Aorta (tissue), 5 donors: ENCODE measurements around the gene RASD2. TPM values are rescaled to one million over a fixed set of nuclear protein-coding genes. Genes with fewer than 3 reads are reported as not detected.

Experiments
- ATAC-seq: fragments of 200-7000 bp; cut with Tn5 transposase; one replicate; pipeline ENCODE4 v1.9.1; 2022; ENCODE audit warnings: moderate library complexity; ENCODE audit not compliant: low FRiP score
- DNase-seq, 2 donors: peaks; one replicate each; pipeline ENCODE4 v3.0.0-alpha.2; 2020
- H3K27ac ChIP-seq, 2 donors: one replicate each; pipeline ENCODE4 v1.5.1; 2013; ENCODE audit warnings: low read length in 2 of 2, mild to moderate bottlenecking in 2 of 2, moderate library complexity in 2 of 2, control low read depth in 1 of 2, inconsistent platforms in 1 of 2, low read depth in 1 of 2
- H3K27me3 ChIP-seq, 2 donors: one replicate each; pipeline ENCODE4 v1.6.1; 2013; ENCODE audit warnings: control low read depth in 1 of 2, low read length in 1 of 2, mild to moderate bottlenecking in 1 of 2, moderate library complexity in 1 of 2; ENCODE audit not compliant: insufficient read depth in 2 of 2, control insufficient read depth in 1 of 2
- H3K36me3 ChIP-seq, 2 donors: one replicate each; pipeline ENCODE4 v1.6.1; 2013; ENCODE audit warnings: control low read depth in 1 of 2, low read length in 1 of 2, mild to moderate bottlenecking in 1 of 2; ENCODE audit not compliant: insufficient read depth in 2 of 2, control insufficient read depth in 1 of 2
- H3K4me1 ChIP-seq, 2 donors: one replicate each; pipeline ENCODE4 v1.6.1; 2013; ENCODE audit warnings: low read length in 2 of 2, control low read depth in 1 of 2, mild to moderate bottlenecking in 1 of 2, moderate library complexity in 1 of 2; ENCODE audit not compliant: insufficient read depth in 2 of 2, control insufficient read depth in 1 of 2
- H3K4me3 ChIP-seq, 2 donors: one replicate each; pipeline ENCODE4 v1.5.1; 2013; ENCODE audit warnings: low read length in 2 of 2, control low read depth in 1 of 2, mild to moderate bottlenecking in 1 of 2
- H3K9me3 ChIP-seq: one replicate; pipeline ENCODE4 v1.6.1; 2013; ENCODE audit warnings: mild to moderate bottlenecking, low read length; ENCODE audit not compliant: control insufficient read depth
- WGBS, 2 donors: extraction: QIAGEN DNeasy Blood & Tissue Kit; methylation state at CpG; one replicate each; pipeline ENCODE4 v1.1.7; 2013; 5-methylcytosine and 5-hydroxymethylcytosine counted together
- intact Hi-C, 2 donors: fragments of 100-400 bp; cut with DNase I; formaldehyde crosslinking; loops; one replicate each; pipeline versions ENCODE4 v1.14.2 to v1.15.0; 2022
- polyA plus RNA-seq, 2 donors: library from polyadenylated mRNA; stranded (reverse); fragments of 200-250 nt; gene quantifications; one replicate each; pipeline ENCODE4 v1.2.3, GENCODE V29; 2013
- total RNA-seq, 2 donors: library from RNA; stranded (reverse); fragmentation: NEBNext Ultra II Directional; extraction: Animal tissue kit (Norgen Biotek cat#: 25700); gene quantifications; one replicate each; pipeline ENCODE4 v1.2.1, GENCODE V29; 2021
- donor health status: healthy with polysubstance abuse.
- donor health status: Bipolar disorder and iron deficiency.
- donor health status: DM: no; HTN: no; CAD: no.
- donor health status: DM: no; HTN: no; CAD: no.
- donor health status: DM: yes; HTN: yes; CAD: no.

RASD2 gene
- total and polyA plus RNA-seq, 4 donors = 0.77 to 29.8 (median 7.8) TPM

DNA sequence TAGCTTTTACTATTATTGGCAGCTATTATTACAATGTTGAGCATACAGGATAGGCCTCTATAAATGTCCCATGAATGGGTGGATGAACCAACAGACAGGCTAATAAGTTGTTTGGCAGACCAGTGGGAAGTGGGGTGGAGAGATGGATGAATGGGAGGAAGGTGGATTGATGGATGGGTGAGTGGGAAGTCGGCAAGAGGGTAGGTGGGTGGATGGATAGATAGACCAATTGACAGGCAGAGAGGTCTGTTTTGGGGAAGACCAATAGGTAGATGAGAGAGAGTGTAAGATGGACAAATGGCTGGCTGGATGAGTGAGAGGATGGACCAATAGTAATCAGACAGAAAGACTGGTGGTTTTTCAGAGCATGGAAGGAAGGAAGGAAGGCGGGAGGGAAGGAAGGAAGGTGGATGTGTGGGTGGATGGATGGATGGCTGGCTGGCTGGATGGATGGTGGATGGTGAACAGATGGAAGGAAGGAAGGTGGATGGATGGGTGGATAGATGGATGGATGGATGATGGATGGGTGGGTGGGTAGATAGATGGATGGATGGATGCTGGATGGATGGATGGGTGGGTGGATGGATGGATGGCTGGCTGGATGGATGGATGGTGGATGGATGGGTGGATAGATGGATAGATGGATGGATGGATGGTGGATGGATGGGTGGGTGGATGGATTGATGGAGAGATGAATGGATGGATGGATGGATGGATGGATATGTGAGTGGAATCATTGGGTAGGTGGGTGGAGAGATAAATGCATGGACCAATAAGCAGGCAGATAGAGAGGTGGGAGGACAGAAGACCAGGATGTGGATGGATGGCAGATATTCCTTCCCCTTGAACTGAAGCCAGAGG is 37.4 kb downstream of the RASD2 start:
- 89% methylated on average over 2 of the region's 2 CpGs for WGBS, 2 donors
- H3K9me3 ChIP-seq = no peaks in the 10 kb centered on the region
- no peaks in the 10 kb centered on the region for H3K27me3 ChIP-seq
- H3K27ac ChIP-seq = no peak overlapping the region
- intact Hi-C loops = no loop called here
- ATAC-seq (no peak), DNase-seq (no peak)
- no peaks in the 10 kb centered on the region for H3K4me1 ChIP-seq
- no peaks in the 10 kb centered on the region for H3K36me3 ChIP-seq
- H3K4me3 ChIP-seq = no peak overlapping the region

DNA sequence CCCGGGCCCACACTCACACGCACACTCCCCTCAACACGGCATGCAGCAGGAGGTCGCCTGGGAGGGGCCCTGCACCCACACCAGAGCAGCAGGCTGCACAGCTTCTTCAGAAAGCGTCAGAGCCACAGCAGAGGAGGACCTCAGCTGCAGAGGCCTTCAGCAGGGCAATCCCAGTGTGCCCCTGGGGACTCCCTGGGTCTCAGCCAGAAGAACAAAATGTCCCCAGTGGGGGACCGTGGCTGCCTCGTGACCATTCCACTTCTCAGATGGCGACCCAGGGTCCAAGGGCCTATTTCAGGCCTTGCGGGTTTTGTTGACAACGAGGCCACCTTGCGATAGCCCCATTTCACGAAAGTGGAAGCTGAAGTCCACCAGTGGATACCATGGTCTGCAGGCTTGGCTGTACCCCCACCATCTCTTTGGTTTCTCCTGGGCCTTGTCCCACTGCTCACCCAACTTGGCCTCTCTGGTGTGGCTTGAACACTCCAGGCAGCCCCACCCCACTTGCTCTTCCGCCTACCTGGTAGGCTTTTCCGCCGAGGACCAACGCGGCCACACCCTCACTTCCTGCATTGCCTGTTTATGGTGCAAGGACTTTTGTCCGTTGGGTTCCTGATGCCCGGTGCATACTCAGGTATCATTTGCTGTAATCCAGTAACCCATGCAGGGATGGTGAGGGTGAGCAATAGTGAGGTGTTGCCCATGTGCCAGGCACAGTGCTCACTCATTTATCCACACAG is 38.4 kb downstream of the RASD2 start:
- no peak for ATAC-seq
- H3K36me3 ChIP-seq = no peaks in the 10 kb centered on the region
- H3K27ac ChIP-seq = no peak overlapping the region
- H3K4me3 ChIP-seq = no peak overlapping the region
- intact Hi-C loops = no loop called here
- WGBS, 2 donors = 87 to 92% methylated on average over 19 of the region's 19 CpGs
- DNase-seq = no peak
- H3K9me3 ChIP-seq = no peaks in the 10 kb centered on the region
- H3K27me3 ChIP-seq = no peaks in the 10 kb centered on the region
- H3K4me1 ChIP-seq = no peaks in the 10 kb centered on the region

DNA sequence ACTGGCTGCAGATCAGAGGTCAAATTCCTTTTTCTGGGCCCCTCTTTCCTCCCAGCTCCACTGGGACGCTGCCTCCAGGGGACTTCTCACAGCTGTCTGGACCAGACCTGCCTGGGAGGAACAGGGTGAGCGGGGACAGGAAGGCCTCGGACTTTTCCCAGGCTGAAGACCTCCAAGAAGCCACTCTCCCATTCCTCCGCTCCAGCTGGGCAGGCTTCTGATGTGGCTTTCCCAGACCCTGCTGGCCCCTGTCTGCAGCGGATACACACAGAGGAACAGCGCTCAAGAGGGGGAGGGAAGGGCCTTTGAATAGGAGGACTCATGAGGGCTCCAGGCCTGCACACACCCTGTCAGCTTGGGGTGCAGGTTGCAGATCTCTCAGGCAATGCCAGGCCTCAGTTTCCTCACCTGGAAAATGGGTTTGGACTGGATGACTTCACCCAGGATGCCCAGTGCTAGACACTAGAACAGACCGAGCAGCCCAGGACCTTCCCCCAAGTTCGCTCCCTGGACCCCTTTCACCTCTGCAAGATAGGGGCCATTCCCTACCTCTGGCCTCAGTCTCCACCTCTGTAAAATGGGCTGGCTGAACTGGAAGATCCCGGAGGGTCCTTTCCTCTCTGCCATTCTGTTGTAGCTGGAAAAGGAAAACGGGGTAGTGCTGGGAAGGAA is 39.9 kb downstream of the RASD2 start:
- H3K9me3 ChIP-seq = no peaks in the 10 kb centered on the region
- no peaks in the 10 kb centered on the region for H3K36me3 ChIP-seq
- H3K4me1 ChIP-seq = no peaks in the 10 kb centered on the region
- no peak for ATAC-seq
- no peak overlapping the region for H3K27ac ChIP-seq
- H3K27me3 ChIP-seq = no peaks in the 10 kb centered on the region
- 90 to 93% methylated on average over 9 to 10 of the region's 10 CpGs for WGBS, 2 donors
- DNase-seq = no peak
- no peak overlapping the region for H3K4me3 ChIP-seq
- intact Hi-C loops = no loop called here

DNA sequence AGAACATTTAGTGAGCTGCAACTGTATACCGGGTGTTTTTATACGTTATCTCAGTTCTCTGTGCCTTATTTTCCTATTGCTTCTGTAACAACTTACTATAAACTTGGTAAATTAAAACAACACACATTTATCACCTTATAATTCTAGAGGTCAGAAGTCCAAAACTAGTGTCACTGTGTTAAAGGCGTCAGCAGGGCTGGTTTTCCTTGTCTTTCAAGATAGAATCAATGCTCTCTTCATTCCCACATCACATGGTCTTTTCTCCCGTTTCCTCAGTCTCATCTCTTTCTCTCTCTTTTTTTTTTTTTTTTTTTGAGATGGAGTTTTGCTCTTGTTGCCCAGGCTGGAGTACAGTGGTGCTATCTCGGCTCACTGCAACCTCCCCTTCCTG is 40.4 kb downstream of the RASD2 start:
- no peak overlapping the region for H3K4me3 ChIP-seq
- H3K9me3 ChIP-seq = no peaks in the 10 kb centered on the region
- H3K36me3 ChIP-seq = no peaks in the 10 kb centered on the region
- intact Hi-C loops = no loop called here
- no peaks in the 10 kb centered on the region for H3K27me3 ChIP-seq
- WGBS, 2 donors = 89 to 98% methylated on average over 5 of the region's 5 CpGs
- no peak for ATAC-seq
- H3K4me1 ChIP-seq = no peaks in the 10 kb centered on the region
- no peak for DNase-seq
- H3K27ac ChIP-seq = no peak overlapping the region

DNA sequence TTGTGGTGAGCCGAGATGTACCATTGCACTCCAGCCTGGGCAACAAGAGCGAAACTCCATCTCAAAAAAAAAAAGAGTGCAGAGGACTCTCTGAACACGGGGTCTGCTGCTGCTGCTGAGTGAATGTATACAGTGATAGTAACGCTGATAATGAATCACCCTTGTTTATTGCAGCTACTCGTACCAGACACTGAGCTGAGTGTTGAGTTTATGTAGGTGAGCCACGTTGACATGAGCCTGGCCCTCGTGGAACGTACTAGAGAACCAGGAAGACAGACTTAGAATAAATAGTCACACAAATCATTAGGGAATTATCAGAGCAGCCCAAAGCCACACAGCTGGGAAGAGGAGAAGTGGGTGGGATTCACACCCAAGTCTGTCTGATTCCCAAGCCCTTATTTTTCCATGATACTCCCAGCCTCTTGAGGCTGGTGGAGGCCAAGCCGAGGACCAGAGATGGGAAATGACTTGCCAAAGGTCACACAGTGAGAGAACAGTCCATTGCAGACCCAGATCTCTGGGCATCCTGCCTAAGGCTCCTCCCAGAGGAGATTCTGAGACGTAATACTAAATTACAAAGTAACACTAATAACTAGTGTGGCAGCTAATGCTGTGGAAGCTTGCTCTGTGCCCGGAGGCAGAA is 41.7 kb downstream of the RASD2 start:
- Histone ChIP-seq H3K27ac (no peak overlapping the region), H3K9me3 (no peaks in the 10 kb centered on the region), H3K4me3 (no peak overlapping the region), H3K4me1 (no peaks in the 10 kb centered on the region), H3K36me3 (no peaks in the 10 kb centered on the region), H3K27me3 (no peaks in the 10 kb centered on the region)
- no peak for DNase-seq
- no peak for ATAC-seq
- intact Hi-C loops = loop anchor here (2.0 kb wide), 2 partner anchors 152 to 232 kb away; no protein-coding TSS in a partner anchor
- WGBS, 2 donors = 80 to 81% methylated on average over 11 of the region's 11 CpGs

DNA sequence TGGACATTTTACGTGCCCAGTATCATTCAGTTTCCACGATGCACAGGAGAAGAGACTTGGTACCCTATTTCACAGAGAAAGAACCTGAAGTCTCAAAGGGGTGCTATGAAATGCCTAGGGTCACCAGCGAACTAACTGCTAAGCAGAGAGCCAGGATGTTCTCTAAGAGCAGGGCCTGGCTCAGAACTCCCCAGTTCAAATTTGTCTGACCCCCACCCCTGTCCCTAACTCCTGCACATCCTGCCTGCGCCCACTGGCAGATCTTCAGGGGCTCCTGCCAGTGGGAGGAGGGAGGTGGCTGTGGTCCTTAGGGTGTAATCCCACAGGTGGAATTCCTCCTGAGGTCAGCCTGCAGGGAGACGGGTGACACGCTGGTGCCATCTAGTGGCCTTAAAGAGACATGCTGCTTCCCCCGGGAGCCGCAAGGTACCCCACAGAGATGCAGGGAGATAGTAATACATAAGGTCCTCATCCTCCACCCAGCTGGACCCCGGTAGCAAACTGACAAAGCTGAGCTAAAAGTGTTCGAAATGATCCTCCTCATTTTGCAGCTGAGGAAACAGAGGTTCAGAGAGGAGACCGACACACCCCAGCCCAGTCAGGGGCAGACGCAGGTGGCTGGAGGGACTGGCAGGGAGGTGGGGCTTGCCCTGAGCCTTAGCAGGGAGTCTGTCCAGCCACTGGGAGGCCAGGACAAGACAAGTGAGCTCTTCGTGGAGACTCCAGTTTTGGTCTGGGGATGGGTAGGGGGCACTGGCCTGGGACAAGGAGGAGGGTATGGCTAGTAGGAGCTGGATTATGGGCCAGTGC is 42.4 kb downstream of the RASD2 start:
- Histone ChIP-seq H3K4me3 (no peak overlapping the region), H3K27ac (no peak overlapping the region), H3K27me3 (no peaks in the 10 kb centered on the region), H3K9me3 (no peaks in the 10 kb centered on the region), H3K36me3 (no peaks in the 10 kb centered on the region), H3K4me1 (no peaks in the 10 kb centered on the region)
- intact Hi-C loops = loop anchor here (1.0 to 2.0 kb wide), 3 partner anchors 152 to 232 kb away; no protein-coding TSS in a partner anchor
- ATAC-seq (peak; percentile 80), DNase-seq (peak in 1 of 2 donors; percentile 58)
- WGBS, 2 donors = 28 to 31% methylated on average over 13 of the region's 13 CpGs

DNA sequence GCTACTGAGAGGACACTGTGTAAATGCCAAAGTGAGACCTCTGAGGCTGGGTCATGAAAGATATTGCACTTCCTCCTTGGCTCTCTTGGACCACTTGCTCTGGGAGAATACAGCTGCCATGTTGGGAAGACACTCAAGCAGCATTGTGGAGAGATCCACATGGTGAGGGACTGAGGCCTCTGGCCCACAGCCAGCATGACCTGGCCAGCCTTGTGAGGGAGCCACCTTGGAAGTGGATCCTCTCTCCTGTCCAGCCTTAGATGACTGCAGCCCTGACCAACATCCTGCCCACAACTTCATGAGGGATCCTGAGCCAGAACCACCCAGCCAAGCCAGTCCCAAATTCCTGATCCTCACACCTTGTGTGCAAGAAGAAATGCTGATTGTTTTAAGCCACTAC is 46.1 kb downstream of the RASD2 start:
- Histone ChIP-seq H3K27me3 (no peaks in the 10 kb centered on the region), H3K4me3 (no peak overlapping the region), H3K27ac (no peak overlapping the region), H3K4me1 (no peaks in the 10 kb centered on the region), H3K9me3 (no peaks in the 10 kb centered on the region), H3K36me3 (no peaks in the 10 kb centered on the region)
- ATAC-seq (no peak), DNase-seq (peak in 1 of 2 donors; percentile 30)
- intact Hi-C loops = no loop called here

DNA sequence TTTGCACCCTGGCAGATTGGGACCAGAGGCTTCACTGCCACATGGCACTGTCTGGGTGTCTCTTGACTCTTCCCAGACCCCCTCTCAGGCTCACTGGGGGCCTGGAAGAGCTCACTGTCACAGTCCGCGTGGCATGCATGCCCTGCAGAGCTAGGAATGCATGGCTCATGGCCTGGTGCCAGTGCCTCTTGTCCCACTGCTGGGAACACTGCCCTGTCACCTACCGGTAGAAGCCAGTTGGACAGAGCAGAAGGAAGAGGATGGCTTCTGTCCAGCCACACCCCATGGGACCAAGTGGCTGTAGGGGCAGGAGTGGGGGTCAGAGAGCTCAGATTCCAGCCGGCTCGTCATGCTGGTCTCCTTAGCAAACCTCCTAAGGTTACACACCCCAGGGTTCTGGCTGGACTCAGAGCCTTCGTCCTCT is 46.8 kb downstream of the RASD2 start:
- ATAC-seq (no peak), DNase-seq (peak in 1 of 2 donors; percentile 64)
- intact Hi-C loops = no loop called here
- Histone ChIP-seq H3K9me3 (no peaks in the 10 kb centered on the region), H3K36me3 (no peaks in the 10 kb centered on the region), H3K4me1 (no peaks in the 10 kb centered on the region), H3K27ac (no peak overlapping the region), H3K27me3 (no peaks in the 10 kb centered on the region), H3K4me3 (no peak overlapping the region)
- WGBS, 2 donors = 12 to 13% methylated on average over 6 of the region's 6 CpGs
